GM10266 (cell line): ENCODE measurements around the gene BEND7.

Experiments used
- DNase-seq: peaks from one replicate; pipeline ENCODE4 v3.0.0; 2012; ENCODE audit errors: extremely low spot score
- CTCF ChIP-seq: IDR thresholded peaks from 2 replicates; pipeline ENCODE4 v1.5.1; 2012; ENCODE audit warnings: mild to moderate bottlenecking, low read depth; ENCODE audit not compliant: control insufficient read depth, insufficient read depth; ENCODE audit errors: missing control alignments

The BEND7 gene

GRCh38 chr10:13529714-13529973 lies 830 bp upstream of the BEND7 start:
- no peak for TF ChIP-seq CTCF
- DNase-seq, result no peak

GRCh38 chr10:13528123-13528874 lies 515 bp downstream of the BEND7 start:
- no peak for TF ChIP-seq CTCF
- peak; percentile 50 for DNase-seq

DNA sequence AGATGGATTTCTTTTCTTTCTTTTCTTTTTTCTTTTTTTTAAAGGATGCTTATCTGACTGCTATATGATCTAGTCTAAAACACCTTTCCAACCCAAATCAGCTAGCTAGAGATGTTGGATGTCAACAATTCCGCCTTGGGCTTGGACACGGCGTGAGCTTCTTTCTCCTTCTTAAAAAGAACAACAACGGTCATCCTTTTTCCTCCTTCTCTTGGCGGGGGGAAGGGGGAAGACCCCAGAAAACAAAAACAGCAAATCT lies 1.0 kb downstream of the BEND7 start:
- TF ChIP-seq CTCF, result no peak
- no peak for DNase-seq

GRCh38 chr10:13526948-13527863 lies 1.6 kb downstream of the BEND7 start:
- no peak for DNase-seq
- no peak for TF ChIP-seq CTCF

GRCh38 chr10:13525663-13526062 lies 3.2 kb downstream of the BEND7 start:
- no peak for TF ChIP-seq CTCF
- no peak for DNase-seq

- TF ChIP-seq CTCF, result no peak
- DNase-seq, result no peak
These were observed 7.8 kb downstream of the BEND7 start for GRCh38 chr10:13521026-13521425.

DNA sequence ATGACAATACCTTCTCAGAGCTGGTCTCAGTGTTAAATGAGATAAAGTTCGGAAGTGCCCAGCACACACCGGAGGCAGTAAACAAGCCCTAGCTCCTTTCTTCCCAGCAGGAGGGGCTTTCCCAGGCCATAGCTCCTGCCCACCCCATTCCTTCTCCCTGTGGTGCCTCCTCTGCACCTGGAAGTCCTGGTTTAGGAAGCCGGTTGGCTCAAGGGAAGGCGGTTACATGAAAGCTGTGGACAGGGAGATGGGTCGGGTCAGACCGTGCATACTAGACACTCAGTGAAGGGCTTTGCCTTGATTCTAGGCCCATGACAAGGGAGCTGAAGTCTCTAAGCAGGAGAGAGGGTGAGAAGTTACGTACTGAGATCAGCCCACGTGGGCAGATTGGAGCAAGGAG lies 8.6 kb downstream of the BEND7 start:
- no peak for TF ChIP-seq CTCF
- no peak for DNase-seq
